ENCODE results near the gene MIOX.
"Not testable (repeated sequence)": the region's sequence is repeated elsewhere in the genome, so short reads cannot be mapped to it uniquely, and the experiment has no call there.

The MIOX gene

DNA sequence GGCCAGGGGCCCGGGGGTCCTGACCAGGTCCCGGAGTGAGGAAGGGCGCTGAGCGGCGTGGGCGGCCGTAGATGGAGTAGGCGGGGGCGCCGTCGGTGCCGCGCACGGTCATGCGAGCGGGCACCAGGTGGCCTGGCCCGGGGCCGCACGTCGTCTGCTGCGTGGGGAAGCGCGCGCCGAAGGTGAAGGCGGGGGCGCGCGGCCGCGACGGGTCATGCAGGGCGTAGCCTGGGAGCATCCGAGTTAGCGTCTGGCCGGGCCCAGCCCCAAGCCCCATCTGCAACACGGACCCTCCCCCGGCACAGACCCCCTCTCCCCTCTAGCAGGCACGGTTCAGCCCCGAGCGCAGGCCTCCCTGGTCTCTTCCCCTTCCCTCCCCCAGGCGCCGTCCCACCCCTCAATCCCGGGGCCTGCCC, 44.9 kb downstream of the MIOX start:
- peak; percentile 61 for DNase-seq

DNA sequence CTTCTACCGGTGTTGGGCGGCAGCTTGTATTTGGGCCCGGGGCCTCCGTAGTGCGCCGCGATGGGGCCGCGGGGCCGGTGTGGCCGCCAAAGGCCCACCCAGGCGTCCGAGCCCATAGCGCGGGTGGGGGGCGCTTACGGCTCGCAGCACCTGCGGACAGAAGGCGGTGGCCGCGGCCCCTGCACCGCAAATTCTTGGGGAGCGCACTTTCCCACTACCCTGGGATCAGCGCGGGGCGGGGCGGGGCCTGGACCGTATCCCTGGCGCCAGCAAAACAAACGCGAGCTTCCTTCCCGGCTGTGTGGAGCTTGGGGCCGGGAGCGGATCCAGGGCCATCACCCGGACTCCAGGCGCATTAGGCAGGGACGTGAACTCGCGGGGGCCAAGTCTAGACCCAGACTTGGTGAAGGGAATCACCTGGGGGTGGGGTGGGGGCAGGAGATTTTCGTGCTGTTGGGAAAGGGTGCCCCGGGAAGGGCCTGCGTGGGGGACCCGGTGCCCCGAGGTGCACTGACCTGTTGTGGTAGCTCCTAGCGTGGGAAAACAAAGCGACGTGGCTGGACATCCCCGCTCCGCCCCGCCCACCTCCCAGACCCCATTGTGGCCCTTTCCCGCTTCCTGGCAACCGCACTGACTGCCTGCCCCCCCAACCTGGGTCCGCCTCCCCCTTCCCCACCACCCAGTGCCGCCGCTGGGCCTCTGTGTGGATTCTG, 45.5 kb downstream of the MIOX start:
- DNase-seq = no peak

DNA sequence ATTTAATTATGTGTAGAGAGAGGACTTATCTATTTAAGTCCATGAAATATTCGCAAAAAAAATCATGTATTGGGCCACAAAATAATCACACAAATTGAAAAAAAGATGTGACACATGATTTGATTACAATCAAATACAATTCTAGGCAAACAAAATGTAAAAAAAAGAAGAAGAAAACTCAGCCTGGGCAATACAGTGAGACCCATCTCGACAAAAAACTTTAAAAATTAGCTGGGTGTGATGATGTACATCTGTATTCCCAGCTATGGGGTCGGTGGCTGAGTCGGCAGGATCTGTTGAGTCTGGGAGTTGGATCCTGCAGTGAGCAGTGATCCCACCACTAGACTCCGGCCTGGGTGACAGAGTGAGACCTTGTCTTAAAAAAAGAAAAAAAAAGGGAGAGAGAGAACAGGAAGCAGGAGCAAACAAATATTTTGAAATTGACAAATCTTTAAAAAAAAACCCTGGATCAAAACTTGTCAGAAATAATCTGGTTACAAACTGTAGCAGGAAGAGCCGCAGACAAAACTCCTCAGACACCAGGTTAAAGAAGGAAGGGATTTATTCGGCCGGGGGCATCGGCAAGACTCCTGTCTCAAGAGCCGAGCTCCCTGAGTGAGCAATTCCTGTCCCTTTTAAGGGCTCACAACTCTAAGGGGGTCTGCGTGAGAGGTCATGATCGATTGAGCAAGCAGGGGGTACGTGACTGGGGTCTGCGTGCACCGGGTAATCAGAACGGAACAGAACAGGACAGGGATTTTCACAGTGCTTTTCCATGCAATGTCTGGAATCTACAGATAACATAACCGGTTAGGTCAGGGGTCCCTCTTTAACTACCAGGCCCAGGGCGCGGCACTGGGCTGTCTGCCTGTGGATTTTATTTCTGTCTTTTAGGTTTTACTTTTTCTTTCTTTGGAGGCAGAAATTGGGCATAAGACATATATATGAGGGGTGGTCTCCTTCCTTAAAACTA, 46.5 kb downstream of the MIOX start:
- DNase-seq = no peak

GRCh38 chr22:50533856-50534711, 47.4 kb downstream of the MIOX start:
- not testable (repeated sequence) for DNase-seq

GRCh38 chr22:50535113-50535512, 48.5 kb downstream of the MIOX start:
- no peak for DNase-seq

DNA sequence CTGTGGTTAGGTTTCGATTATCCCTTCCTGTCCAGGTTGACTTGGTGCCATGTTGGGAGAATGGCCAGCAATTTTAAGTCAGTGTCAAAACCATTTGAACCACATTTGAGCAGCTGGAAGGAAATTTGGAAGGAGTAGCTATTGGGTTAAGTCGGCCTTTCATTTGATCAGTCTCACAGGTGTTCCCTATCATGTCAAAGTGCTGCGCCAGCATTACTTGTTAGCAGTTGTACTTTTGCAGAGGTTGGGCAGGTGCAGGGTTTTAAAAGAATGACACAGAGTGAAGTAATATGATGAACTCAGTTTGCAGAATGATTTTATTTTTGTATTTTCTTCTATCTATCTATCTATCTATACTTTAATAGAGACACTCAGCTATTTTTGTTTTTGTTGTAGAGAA, 49.6 kb downstream of the MIOX start:
- DNase-seq = no peak

DNA sequence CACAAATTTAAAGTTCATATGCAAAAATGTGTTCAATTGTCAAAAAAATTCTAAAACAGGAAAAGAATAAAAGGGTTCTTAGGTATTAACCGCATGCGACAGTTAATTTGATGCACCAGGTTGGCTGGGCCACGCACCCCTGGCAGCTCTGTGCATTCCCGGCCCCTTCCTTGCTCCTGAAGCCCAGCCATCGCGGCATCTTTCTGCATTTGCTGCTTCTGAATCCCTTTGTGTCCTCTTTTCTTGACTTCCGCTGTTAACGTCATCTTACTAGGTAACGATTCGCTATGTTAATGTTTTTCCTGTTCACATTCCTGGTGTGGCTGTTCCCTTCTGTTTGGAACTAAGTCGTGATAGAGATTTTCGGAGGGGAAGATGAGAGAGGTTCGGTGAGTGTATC, 51.1 kb downstream of the MIOX start:
- DNase-seq = no peak

All from activated CD4-positive, alpha-beta T cell treated with anti-CD3 and anti-CD28 coated beads, Interleukin-2, amount 50 U/mL, for 1 hour (primary cell).